K562 treated with DMSO at 1 percent for 4 hours (cell line): Measurements from ENCODE around the gene SNAPC5. TPM values are rescaled to one million over a fixed set of nuclear protein-coding genes. Genes with fewer than 3 reads are reported as not detected.

Experiments
- total RNA-seq: library from RNA; unstranded; fragments of 300-600 nt; gene quantifications from 2 replicates; pipeline ENCODE4 v1.2.3, GENCODE V29; 2022; ENCODE audit not compliant: insufficient read depth

SNAPC5 gene, protein sequence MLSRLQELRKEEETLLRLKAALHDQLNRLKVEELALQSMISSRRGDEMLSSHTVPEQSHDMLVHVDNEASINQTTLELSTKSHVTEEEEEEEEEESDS
- total RNA-seq: 32.1 and 35.8 TPM in 2 replicates

DNA sequence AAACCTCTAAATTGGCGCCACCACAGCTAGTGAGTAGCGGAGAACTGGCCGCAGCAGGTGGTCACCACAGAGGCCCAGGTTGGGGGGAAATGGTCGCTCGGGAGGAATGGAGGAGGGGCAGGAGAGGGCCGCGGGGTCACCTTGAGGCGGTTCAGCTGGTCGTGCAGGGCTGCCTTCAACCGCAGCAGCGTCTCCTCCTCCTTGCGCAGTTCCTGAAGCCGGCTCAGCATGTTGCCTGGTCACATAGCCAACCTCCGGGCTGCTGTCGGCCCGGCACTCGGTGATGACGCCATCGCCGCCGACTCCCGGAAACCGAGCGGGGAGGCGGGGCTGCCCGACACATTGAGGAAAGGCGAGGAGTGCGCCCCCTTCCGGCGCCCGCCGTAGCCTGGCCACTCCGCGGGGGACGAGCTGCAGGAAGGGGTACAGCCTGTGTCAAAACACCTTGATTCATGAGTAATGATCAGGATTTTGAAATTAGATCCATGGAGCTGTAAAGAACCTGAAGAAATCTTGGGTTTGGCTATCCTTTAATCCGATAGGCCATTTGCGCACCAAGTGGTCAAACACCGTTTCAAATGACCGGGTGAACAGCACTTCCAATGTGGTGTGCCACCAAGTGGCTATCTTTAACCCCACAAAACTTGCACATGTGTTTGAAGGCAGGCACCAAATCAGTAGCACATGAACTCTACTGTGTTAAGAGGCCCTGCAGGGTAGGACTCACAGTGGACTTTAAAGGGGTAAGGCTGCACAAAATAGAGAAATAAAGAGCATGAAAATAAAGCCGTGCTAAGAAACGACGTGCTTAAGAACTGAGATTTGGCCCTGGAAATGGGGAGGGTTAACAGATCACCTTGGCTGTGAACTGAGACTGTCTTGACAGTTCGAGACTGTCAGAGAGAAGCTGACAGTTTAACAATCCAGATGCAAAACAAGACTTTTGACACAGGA is at the start of gene SNAPC5:
TSS of gene SNAPC5 (minus strand) at position 261 of the 954 bp plus-strand sequence. CDS start at position 230, 31 bp downstream.

DNA sequence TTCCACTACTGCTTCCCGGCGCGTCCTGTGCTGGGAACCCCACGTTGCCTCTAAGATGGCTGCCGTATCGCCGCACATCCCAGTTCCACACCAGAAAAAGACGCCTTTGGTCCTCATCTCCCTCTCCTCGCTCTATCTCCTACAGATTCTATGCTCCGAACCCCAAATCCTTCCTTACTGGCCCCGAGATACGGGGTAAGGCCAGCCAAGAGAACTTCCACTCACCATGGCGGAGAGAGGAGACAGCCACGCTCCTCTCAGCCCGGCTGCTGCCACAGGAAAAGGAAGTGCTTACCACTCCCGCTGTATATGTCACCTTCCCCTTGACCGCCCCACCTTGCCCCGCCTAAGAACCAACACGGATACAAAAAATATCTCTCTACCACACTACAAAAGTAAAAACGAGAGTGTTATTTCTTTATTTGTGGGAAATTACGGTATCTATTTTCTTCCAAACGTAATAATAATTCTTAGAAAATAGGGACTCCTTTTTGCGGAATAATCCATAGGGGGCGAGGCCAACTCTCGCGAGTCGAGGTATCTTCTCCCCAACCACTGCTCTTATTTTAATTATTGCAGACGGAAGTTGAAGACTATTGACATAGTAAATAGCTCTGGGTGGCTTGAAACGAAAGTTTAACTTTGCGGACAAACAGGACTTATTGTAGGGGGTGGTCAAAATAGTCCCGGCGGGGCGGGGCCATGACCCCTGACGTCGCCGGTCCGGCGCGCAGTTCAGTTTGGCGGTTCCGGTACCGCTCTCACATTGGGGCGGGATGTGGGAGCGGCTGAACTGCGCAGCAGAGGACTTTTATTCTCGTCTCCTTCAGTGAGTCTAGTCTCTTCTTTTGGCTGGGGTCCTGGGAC is 7.2 kb upstream of the SNAPC5 start, which contains the start of the genes RPL4 and ZWILCH:
TSS of gene RPL4 (minus strand) at position 293 of the 867 bp plus-strand sequence. CDS start at position 228, 65 bp downstream.
TSS of gene ZWILCH (plus strand) at position 764 of the 867 bp plus-strand sequence. CDS start at position 777, 13 bp downstream.

Other genes with a start within 250 kb of the SNAPC5 start
- 0.37 and 1.5 TPM in 2 replicates for gene MEGF11, start 244.0 kb downstream of the SNAPC5 start, total RNA-seq
- 12.1 and 19.4 TPM in 2 replicates for gene DIS3L, start 204.2 kb downstream of the SNAPC5 start, total RNA-seq
- gene TIPIN, start 141.1 kb downstream of the SNAPC5 start, total RNA-seq: 8.1 and 12.1 TPM in 2 replicates
- gene MAP2K1, start 110.8 kb downstream of the SNAPC5 start, total RNA-seq: 50.5 and 53.6 TPM in 2 replicates
- 4,759 and 5,204 TPM in 2 replicates for gene RPL4, start 7.1 kb upstream of the SNAPC5 start, total RNA-seq
- gene ZWILCH, start 7.6 kb upstream of the SNAPC5 start, total RNA-seq: 20.5 and 23.5 TPM in 2 replicates
- 0.23 TPM in 1 of 2 replicates, not detected in the other for gene LCTL, start 68.2 kb upstream of the SNAPC5 start, total RNA-seq
- gene SMAD6, start 204.5 kb upstream of the SNAPC5 start, total RNA-seq: 15.4 and 16.3 TPM in 2 replicates